ENCODE results near the gene MYORG. TPM values are rescaled to one million over a fixed set of nuclear protein-coding genes. Genes with fewer than 3 reads are reported as not detected.

The MYORG gene
- total RNA-seq, 4 donors from 2014 or later = 42.0 to 113 (median 66.3) TPM

GRCh38 chr9:34328500-34328986, 48.2 kb downstream of the MYORG start:
- no peak for DNase-seq
- intact Hi-C loops (cut with DNase I; ENCODE audit: low total_unique reads) (no loop called here), in situ Hi-C loops (cut with MboI; ENCODE audit: low pct_ligation_motif_present in 1 of 4, low pct_unique_long_range_greater_than_20kb in 1 of 4, low sequenced_read_pairs in 3 of 4) (no loop called here)
- peak overlapping the region; percentile 80 to 98 (median 96) for H3K27ac ChIP-seq
- no peaks in the 10 kb centered on the region for H3K9me3 ChIP-seq
- H3K4me3 ChIP-seq = peak overlapping the region; percentile 36 to 99 (median 68)
- no peaks in the 10 kb centered on the region for H3K27me3 ChIP-seq
- H3K4me1 ChIP-seq = peaks cover 13 to 20% (median 14%) of the 10 kb centered on the region in 4 donors
- no peaks in the 10 kb centered on the region for H3K36me3 ChIP-seq
- no peak for TF ChIP-seq POLR2AphosphoS5 (IDR thresholded peaks at IDR 0.05)
- TF ChIP-seq POLR2A (IDR thresholded peaks at IDR 0.05) = no peak
- no peak for TF ChIP-seq CTCF (IDR thresholded peaks at IDR 0.05)
- no peak for TF ChIP-seq EP300 (IDR thresholded peaks at IDR 0.05; ENCODE audit: low read depth)
- WGBS, 2 donors (ENCODE audit: low coverage in 1 of 2) = 1% methylated on average over 9 to 11 of the region's 11 CpGs

GRCh38 chr9:34326690-34327089, 50.0 kb downstream of the MYORG start:
- 82 to 83% methylated on average over 1 of the region's 1 CpG for WGBS, 2 donors (ENCODE audit: low coverage in 1 of 2)
- no peak for DNase-seq
- no peak overlapping the region for H3K27ac ChIP-seq
- no peaks in the 10 kb centered on the region for H3K9me3 ChIP-seq
- peaks cover 5 to 20% (median 14%) of the 10 kb centered on the region in 4 donors for H3K4me1 ChIP-seq
- no peaks in the 10 kb centered on the region for H3K36me3 ChIP-seq
- in situ Hi-C loops (cut with MboI; ENCODE audit: low pct_ligation_motif_present in 1 of 4, low pct_unique_long_range_greater_than_20kb in 1 of 4, low sequenced_read_pairs in 3 of 4) (no loop called here), intact Hi-C loops (cut with DNase I; ENCODE audit: low total_unique reads) (no loop called here)
- TF ChIP-seq EP300 (IDR thresholded peaks at IDR 0.05; ENCODE audit: low read depth) (no peak), POLR2A (IDR thresholded peaks at IDR 0.05) (no peak), CTCF (IDR thresholded peaks at IDR 0.05) (no peak), POLR2AphosphoS5 (IDR thresholded peaks at IDR 0.05) (no peak)
- no peak overlapping the region for H3K4me3 ChIP-seq
- no peaks in the 10 kb centered on the region for H3K27me3 ChIP-seq

DNA sequence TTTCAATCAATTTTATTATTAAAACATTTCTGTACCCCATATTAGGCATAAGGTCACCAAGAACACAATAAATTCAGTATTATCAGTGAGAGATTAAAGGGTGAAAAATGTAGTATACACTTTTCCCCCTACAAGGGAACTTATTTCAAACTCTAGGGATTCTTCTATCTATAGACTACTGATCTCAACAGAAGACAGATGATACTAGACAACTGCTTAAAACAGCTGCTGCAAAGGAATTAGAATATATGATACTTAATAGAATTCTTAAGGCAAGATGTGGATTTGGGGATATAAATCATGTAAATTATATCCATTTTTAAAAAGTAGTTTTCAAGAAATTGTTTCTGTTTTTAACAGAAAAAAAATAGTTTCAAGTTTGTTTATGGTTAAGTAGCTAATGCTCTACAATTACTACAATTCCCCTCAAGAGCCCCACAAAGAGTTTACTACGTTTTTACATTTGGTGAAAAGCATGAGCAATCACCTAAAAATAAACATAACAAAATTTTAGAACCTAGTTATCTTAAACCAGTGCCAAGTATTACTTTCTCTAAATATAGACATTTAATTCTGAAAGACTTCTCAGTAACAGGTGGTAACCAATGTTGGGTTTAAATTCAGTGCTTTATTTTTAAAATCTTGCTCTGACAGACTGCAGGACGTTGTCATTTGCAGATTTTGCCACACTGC, 53.7 kb downstream of the MYORG start:
- Histone ChIP-seq H3K4me1 (peaks cover 0 to 3% (median under 1%) of the 10 kb centered on the region in 4 donors), H3K9me3 (no peaks in the 10 kb centered on the region), H3K27me3 (no peaks in the 10 kb centered on the region), H3K36me3 (no peaks in the 10 kb centered on the region), H3K4me3 (no peak overlapping the region), H3K27ac (no peak overlapping the region)
- TF ChIP-seq EP300 (IDR thresholded peaks at IDR 0.05; ENCODE audit: low read depth) (no peak), POLR2AphosphoS5 (IDR thresholded peaks at IDR 0.05) (no peak), POLR2A (IDR thresholded peaks at IDR 0.05) (no peak), CTCF (IDR thresholded peaks at IDR 0.05) (no peak)
- in situ Hi-C loops (cut with MboI; ENCODE audit: low pct_ligation_motif_present in 1 of 4, low pct_unique_long_range_greater_than_20kb in 1 of 4, low sequenced_read_pairs in 3 of 4) (no loop called here), intact Hi-C loops (cut with DNase I; ENCODE audit: low total_unique reads) (no loop called here)
- DNase-seq = no peak
- 57 to 73% methylated on average over 2 of the region's 2 CpGs for WGBS, 2 donors (ENCODE audit: low coverage in 1 of 2)

GRCh38 chr9:34321451-34321850, 55.2 kb downstream of the MYORG start:
- H3K4me1 ChIP-seq = no peaks in the 10 kb centered on the region
- no peak overlapping the region for H3K27ac ChIP-seq
- H3K4me3 ChIP-seq = no peak overlapping the region
- no peaks in the 10 kb centered on the region for H3K36me3 ChIP-seq
- H3K27me3 ChIP-seq = no peaks in the 10 kb centered on the region
- TF ChIP-seq EP300 (IDR thresholded peaks at IDR 0.05; ENCODE audit: low read depth) (no peak), POLR2A (IDR thresholded peaks at IDR 0.05) (no peak), POLR2AphosphoS5 (IDR thresholded peaks at IDR 0.05) (no peak), CTCF (IDR thresholded peaks at IDR 0.05) (no peak)
- DNase-seq = no peak
- 95 to 97% methylated on average over 7 of the region's 7 CpGs for WGBS, 2 donors (ENCODE audit: low coverage in 1 of 2)
- intact Hi-C loops (cut with DNase I; ENCODE audit: low total_unique reads) = no loop called here
- in situ Hi-C loops (cut with MboI; ENCODE audit: low pct_ligation_motif_present in 1 of 4, low pct_unique_long_range_greater_than_20kb in 1 of 4, low sequenced_read_pairs in 3 of 4) = no loop called here
- H3K9me3 ChIP-seq = no peaks in the 10 kb centered on the region

Measured in transverse colon (tissue), 4 donors.